ENCODE data around the gene PAQR5. TPM values are rescaled to one million over a fixed set of nuclear protein-coding genes. Genes with fewer than 3 reads are reported as not detected.

The PAQR5 gene
- total RNA-seq, 1 experiment from 2014 or later = 34.0 TPM

GRCh38 chr15:69451951-69452691 is 153.4 kb downstream of the PAQR5 start:
- Histone ChIP-seq H3K9me2 (ENCODE audit: insufficient read depth) (no peaks in the 10 kb centered on the region), H4K20me1 (ENCODE audit: insufficient read depth) (peaks cover 34% of the 10 kb centered on the region; the same call in 1 of the 2 replicates), H3K27me3 (ENCODE audit: insufficient read depth, low read length) (no peaks in the 10 kb centered on the region), H3K9ac (ENCODE audit: low read length) (peak overlapping the region; percentile 98), H3K36me3 (ENCODE audit: control insufficient read depth in 1 of 2, insufficient read depth in 2 of 2, low read length in 2 of 2) (peaks cover 40 to 54% of the 10 kb centered on the region in 2 experiments), H3K4me2 (ENCODE audit: low read length) (peak overlapping the region; percentile 83), H3K9me3 (ENCODE audit: control insufficient read depth in 1 of 2, insufficient read depth in 1 of 2, low read depth in 1 of 2, low read length in 2 of 2) (no peaks in the 10 kb centered on the region), H3K4me1 (ENCODE audit: control insufficient read depth in 1 of 2, insufficient read depth in 2 of 2, low read length in 2 of 2) (peaks cover 9 to 20% of the 10 kb centered on the region in 2 experiments; a peak in 3 of 4 replicates), H3K4me3 (replicated peaks in 1 of 2; ENCODE audit: low read depth in 1 of 2, low read length in 2 of 2) (peak overlapping the region; percentile 96 to 98), H3K27ac (ENCODE audit: low read depth, low read length) (peak overlapping the region; percentile 83), H3K79me2 (ENCODE audit: insufficient read depth, low read length) (peaks cover 34% of the 10 kb centered on the region), H2AFZ (ENCODE audit: low read depth, low read length, poor library complexity, severe bottlenecking) (peak overlapping the region; percentile 30)
- POLR2A ChIA-PET = interaction anchor here (0.8 to 3.9 kb wide), 9 partner anchors 10 to 393 kb away, joined by 3 to 43 read pairs (median 4); partner anchors contain the start of gene KIF23
- DNase-seq (ENCODE audit: low read depth, low spot score) (no peak), ATAC-seq (peak; percentile 14)
- BruUV-seq (replicated peaks) = no TSS peak
- CTCF ChIA-PET = interaction anchor here (0.7 kb wide), 1 partner anchor 10 kb away, joined by 3 read pairs; no protein-coding TSS in a partner anchor
- no peak for TF ChIP-seq POLR2A (IDR thresholded peaks at IDR 0.05; ENCODE audit: borderline replicate concordance, extremely low read depth, insufficient read depth, insufficient read length)
- no peak for TF ChIP-seq SP1 (IDR thresholded peaks at IDR 0.05; ENCODE audit: low read depth)
- TF ChIP-seq ZBTB33 (IDR thresholded peaks at IDR 0.05; ENCODE audit: extremely low read depth, insufficient replicate concordance, low read length) = no peak
- no peak for TF ChIP-seq RAD21 (IDR thresholded peaks at IDR 0.05; ENCODE audit: low read depth)
- no peak for TF ChIP-seq POLR2AphosphoS5 (IDR thresholded peaks at IDR 0.05; ENCODE audit: low read depth, low read length)
- no peak for TF ChIP-seq ATF3 (IDR thresholded peaks at IDR 0.05)
- TF ChIP-seq EGR1 (IDR thresholded peaks at IDR 0.05; ENCODE audit: low read depth) = no peak
- no peak for TF ChIP-seq FOSL1 (IDR thresholded peaks at IDR 0.05; ENCODE audit: low read depth)
- TF ChIP-seq MAX (IDR thresholded peaks at IDR 0.05) = no peak
- no peak for TF ChIP-seq EZH2 (IDR thresholded peaks at IDR 0.05)
- TF ChIP-seq REST (IDR thresholded peaks at IDR 0.05; ENCODE audit: low read depth) = no peak
- intact Hi-C loops (cut with micrococcal nuclease) = no loop called here
- RAD21 ChIA-PET (ENCODE audit: low non-redundant PET in 1 of 2, low total read pairs in 2 of 2, uncharacterized antibody in 2 of 2, unreplicated experiment in 2 of 2) = no interaction called here

Data from HCT116 (cell line).